GM18907 (cell line): ENCODE measurements around the gene ERFE.

Source experiments
- ATAC-seq: cut with Tn5 transposase; IDR thresholded peaks from one replicate; pipeline ENCODE4 v1.9.1; 2021; ENCODE audit warnings: mild to moderate bottlenecking, moderate library complexity; ENCODE audit not compliant: unreplicated experiment

The ERFE gene

DNA sequence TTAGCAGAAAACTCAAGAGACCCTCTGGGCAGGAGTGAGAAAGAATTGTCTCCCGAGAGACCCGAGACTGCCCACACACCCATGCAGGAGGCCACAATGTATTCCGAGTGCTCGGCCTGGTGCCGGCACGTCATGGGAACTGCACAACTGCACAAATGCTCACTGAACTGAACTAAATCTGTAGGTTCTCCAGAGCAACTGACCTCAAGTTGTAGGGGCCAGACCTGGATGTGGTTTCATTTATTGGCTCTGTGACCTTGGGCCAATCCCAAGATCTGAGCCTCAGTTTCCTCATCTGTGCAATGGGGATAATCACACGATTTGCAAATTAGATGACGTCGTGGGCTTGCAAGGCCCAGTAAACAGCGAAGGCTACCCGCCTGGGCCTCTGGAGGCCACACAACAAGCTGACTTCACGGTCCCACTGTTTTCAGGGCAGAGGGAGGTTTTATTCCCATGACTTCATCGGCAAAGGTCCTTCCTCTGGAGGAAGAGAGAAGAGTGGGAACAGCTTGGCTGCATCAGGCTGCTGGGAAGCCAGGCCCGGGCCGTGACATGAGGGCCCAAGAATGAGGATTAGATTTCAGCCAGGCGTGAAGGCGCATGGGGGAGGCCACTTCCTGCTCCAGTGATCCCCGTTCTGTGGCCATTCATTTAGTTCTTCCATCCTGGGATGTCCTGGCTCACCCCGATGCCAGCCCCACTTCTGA lies 3.6 kb upstream of the ERFE start:
- ATAC-seq = no peak

DNA sequence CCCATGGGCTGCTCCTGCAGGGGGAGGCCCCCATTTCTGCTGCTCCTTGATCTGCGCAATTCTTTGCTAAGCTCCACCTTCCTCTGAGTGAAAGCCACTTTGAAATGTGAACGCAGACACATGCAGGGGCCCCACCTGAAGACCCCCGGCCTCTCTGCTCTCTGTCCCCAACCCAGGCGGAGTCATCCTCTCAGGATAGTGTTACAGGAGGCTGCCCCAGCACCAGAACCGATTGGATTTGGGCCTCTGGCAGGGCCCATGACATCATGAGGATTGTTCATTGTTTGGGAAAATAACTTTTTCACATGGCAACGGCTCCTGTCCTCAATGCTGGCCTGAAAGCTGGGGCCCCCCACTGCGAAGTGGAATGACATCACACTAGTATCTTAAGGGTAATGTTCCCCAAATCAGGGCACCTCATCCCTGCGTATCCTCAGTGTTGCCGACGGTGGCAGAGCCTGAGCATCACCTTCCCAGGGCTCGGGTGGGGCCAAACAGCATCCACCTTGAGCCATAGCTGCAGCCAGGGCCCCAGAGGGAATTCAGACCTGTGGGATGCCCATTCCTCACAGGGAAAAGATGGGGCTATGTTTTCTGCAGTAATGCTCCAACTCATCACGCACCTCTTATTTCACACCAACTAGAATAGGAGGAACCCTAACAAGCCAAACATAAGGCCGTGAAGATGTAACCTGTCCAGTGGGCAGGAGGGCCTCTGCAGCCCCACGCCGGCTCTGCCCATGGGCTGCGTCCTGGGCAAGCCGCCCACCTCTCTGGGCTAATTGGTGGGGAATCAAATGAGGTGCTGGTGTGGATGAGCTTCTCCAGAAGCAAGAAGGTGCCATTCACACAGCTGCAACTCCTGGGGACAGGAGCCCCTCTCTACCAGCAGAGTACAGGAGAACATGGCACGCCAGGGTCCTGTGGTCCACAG lies 2.7 kb upstream of the ERFE start:
- ATAC-seq = no peak

DNA sequence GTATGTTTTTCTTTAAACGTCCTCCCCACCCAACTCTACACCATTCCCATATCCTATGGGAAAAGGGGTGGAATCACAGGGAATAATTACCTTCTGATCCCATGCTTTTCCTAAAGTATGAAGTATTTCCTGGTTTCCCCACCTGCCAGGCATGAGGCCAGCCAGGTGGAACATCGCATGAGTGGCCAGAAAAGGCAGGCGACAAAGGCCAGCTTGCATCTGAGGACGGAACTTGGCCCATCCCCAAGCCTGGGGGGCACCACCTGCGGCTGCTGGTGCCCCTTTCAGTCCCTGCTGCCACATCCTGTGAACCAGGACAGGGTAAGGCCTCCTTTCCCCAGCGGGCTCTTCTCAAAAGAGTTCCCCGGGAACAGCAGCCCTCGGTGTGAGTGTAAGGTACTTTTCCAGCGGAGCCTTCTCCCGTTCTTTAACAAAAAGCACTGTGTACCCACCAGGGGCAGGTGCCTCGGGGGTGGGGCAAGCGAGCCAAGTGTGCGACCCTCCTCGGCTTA lies 1.2 kb upstream of the ERFE start:
- ATAC-seq = no peak

- no peak for ATAC-seq
Observed at GRCh38 chr2:238158018-238158508, 707 bp upstream of the ERFE start.

DNA sequence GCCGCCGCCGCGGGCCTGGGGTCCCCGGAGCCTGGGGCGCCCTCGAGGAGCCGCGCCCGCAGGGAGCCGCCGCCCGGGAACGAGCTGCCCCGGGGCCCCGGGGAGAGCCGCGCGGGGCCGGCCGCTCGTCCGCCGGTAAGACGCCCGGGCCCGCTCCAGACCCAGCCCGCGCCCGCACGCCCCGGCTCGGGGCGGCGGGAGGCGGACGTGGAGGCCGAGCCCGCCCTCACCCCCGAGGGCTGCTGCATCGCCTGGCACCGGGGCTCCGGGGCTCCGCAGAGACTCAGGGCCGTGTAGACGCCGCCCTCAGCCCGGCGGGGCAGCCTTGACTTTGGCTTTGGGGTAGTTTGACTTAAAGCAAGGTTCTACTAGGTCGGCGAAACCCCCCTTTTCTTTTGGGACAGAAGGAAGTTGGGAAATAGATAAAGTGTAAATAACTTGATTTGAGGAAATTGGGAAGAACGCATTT lies 335 bp downstream of the ERFE start:
- no peak for ATAC-seq

DNA sequence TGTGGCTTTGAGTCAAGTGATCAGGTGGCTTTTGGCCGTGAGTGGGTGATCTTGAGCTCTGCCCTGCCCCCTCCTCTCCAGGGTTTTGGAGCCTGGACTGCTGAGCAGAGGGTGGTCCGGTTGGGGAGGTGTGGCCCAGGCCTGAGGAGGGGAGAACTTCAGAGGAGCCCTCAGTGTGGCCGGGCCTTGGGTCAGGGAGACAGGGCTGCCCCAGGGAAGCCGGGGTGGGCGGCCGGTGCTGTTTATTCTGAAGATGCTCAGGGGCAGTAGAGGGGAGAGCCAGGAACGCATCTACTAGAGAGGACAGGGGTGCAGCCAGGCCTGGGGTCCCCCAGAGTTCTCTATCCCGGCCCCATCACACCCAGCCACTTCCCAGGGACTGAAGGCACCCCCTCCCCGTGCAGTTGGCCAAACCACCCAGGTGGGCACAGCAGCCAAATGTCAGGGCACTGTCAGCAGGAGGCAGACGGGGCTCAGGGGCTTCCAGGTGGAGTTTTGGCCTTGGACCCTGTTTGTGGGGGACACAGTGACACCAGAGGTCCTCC lies 963 bp downstream of the ERFE start:
- ATAC-seq = no peak

DNA sequence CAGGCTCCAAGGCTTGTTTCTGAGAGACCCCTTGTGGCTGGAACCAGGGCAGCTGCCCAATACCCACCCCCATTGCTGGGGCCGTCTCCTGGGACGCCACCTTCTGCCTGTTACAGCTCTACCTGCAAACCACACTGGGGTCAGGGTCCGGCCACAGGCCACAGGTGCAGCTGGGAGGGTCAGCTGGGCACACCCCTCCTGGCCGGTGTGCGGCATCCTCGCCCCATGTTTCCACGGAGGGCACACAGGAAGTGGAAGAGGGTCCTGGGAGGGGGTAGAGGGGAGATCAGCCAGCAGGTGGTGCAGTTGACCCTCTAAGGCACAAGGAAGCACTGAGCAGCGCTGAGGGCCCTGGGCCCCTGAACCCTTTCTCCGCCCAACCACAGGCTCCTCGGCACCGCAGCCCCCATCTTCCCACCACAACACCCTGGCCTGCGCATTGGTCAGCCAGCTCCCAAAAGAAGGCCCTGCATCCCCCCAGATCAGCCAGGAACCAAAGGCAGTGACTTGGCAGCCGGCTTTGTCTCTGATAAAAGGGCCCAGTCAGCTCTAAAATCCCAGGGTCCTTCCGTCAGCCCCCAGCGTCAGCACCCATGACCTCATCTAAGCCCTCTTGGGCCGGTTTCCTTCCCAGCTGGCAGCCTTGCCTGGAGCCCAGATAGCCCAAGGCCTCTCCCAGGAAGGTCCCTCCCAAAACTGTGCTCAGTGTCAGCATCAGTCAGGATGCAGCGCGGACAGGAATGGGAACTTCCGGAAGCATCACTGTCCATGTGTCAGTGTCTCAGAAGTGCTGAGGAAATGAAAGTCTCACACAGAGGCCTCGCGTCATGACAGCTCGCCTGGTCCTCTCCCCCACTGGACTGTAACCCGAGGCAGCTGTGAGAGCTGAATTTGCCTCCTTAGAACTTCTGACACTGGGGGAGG lies 1.7 kb downstream of the ERFE start:
- no peak for ATAC-seq

GRCh38 chr2:238161291-238162051 lies 2.7 kb downstream of the ERFE start:
- no peak for ATAC-seq

DNA sequence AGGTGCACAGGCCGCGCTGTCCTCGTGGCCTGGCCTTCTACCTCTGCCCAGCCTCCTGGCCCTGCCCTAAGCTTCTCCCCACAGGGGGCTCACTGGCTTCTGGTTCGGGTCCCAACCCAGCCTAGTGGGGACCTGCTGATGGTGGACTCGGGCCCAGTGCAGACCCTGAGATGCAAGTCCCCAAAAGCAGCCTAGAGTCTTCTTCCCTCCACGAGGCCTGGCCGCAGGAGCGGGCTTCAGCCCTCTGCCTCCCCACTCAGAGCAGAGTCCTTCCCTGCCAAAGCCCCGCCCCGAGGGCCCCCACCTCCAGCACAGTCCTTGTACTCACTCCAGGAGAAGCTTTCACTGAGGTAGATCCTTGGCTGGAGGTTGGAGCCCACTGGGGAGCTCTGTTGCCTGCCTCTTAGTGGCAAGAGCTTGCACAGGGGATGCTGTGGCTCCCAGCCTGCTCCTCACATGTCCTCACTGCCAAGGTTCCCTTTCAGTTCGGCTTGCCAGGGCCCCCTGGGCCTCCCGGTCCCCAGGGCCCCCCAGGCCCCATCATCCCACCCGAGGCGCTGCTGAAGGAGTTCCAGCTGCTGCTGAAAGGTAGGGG lies 3.6 kb downstream of the ERFE start:
- no peak for ATAC-seq

- ATAC-seq = no peak
Observed at GRCh38 chr2:238162846-238163441, 4.2 kb downstream of the ERFE start.

GRCh38 chr2:238163481-238164198 lies 4.9 kb downstream of the ERFE start:
- no peak for ATAC-seq

GRCh38 chr2:238164906-238165287 lies 6.1 kb downstream of the ERFE start:
- no peak for ATAC-seq

- ATAC-seq = no peak
Observed at GRCh38 chr2:238165288-238165921, 6.6 kb downstream of the ERFE start.

GRCh38 chr2:238166391-238167343 lies 7.9 kb downstream of the ERFE start:
- ATAC-seq = no peak

DNA sequence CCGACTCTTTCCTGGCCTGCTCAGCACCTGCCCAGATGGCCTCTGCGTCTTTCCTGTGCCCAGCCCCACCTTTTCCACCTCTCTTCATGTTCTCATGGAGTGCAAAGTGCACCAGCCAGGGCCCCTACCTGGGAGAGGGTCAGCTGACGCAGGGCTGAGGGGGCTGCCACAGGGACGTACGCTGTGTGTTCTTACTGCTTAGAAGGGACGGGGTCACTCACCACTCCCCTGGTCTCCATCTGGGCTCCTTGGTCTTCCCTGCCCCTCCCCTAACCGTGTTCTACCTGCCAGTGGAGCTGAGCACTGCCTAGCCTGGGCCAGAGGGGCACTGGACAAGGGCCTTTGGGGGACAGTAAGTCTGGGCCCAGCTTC lies 8.6 kb downstream of the ERFE start:
- no peak for ATAC-seq

DNA sequence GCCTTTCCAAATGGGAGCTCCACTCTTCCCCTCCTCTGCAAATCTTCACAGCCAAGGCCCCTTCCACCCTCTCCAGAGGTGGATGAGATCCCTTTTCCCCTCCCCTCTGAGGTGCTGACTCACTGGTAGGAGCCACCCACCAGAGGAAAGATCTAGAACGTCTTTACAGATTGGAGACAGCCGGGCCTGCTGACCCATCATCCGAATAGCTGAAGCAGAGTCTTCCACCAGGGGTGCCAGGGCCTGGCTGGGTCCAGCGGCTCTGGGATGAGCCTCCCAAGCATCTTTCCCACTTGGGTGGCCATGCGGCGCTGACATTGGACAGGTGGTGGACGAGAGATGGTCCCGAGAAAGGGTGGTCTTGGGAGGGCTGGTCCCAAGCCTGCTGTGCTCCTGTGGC lies 9.0 kb downstream of the ERFE start:
- no peak for ATAC-seq
